NB4 (cell line): ENCODE results near the gene TMEM214.

Experiments
- MYC ChIP-seq: IDR thresholded peaks from 2 replicates; pipeline ENCODE4 v1.6.1; 2011; ENCODE audit warnings: low read depth, low read length
- POLR2A ChIP-seq: IDR thresholded peaks from 2 replicates; pipeline ENCODE4 v1.6.1; 2011; ENCODE audit warnings: mild to moderate bottlenecking; ENCODE audit not compliant: insufficient read length; ENCODE audit errors: extremely low read depth
- TF ChIP-seq, protein P1 (sequence below): IDR thresholded peaks from one replicate; pipeline ENCODE4 v1.5.1; 2012; ENCODE audit warnings: low read depth, low read length
- TF ChIP-seq, protein P2 (sequence below): IDR thresholded peaks from 2 replicates; pipeline ENCODE4 v1.6.1; 2011; ENCODE audit warnings: low read depth, low read length

DNA sequence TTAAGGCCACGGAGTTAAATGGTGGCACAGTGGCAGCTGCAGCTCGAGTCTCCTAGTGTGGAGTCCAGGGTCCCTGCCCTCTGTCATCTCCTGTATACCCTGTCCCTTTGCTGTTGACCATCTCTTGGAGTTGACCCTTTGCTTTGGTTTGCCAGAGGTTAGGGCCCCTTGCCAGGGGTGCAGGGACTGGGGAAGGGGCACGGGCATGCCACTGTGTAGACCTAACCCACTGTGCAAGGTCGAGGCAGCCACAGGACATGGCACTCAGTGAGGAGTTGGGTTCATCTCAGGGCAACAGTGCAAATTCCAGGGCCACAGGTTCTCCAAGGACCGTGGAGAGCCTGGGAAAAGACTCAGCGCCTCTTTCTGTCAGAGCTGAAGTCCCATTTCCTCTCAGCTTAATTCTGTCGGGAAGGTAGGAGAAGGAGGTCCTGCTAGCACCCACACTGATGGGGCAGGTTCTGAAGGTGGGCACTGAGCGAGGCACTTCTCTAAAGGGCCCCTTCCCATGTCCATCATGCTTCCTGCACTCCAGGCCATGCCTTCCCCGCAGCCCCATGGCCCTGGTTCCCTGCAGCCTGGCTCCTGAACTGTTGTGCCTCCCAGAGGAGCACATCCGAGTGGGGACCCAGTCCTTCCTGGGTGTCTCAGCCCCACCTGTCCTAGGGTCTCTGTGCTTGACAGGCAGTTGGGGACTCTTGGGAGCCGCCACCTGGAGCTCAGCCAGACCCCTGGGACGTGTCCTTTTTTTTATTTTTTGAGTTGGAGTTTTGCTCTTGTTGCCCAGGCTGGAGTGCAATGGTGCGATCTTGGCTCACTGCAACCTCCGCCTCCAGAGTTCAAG is 56.6 kb downstream of the TMEM214 start:
- TF ChIP-seq, protein P1, sequence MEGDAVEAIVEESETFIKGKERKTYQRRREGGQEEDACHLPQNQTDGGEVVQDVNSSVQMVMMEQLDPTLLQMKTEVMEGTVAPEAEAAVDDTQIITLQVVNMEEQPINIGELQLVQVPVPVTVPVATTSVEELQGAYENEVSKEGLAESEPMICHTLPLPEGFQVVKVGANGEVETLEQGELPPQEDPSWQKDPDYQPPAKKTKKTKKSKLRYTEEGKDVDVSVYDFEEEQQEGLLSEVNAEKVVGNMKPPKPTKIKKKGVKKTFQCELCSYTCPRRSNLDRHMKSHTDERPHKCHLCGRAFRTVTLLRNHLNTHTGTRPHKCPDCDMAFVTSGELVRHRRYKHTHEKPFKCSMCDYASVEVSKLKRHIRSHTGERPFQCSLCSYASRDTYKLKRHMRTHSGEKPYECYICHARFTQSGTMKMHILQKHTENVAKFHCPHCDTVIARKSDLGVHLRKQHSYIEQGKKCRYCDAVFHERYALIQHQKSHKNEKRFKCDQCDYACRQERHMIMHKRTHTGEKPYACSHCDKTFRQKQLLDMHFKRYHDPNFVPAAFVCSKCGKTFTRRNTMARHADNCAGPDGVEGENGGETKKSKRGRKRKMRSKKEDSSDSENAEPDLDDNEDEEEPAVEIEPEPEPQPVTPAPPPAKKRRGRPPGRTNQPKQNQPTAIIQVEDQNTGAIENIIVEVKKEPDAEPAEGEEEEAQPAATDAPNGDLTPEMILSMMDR = no peak
- TF ChIP-seq, protein P2, sequence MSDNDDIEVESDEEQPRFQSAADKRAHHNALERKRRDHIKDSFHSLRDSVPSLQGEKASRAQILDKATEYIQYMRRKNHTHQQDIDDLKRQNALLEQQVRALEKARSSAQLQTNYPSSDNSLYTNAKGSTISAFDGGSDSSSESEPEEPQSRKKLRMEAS = no peak
- TF ChIP-seq POLR2A = no peak
- no peak for TF ChIP-seq MYC
